ENCODE results near the gene TCF7L1.

Gene TCF7L1

GRCh38 chr2:85162746-85163301 lies 29.6 kb downstream of the TCF7L1 start:
- H3K27ac ChIP-seq (ENCODE audit: insufficient read depth, low read depth, low read length, poor library complexity, severe bottlenecking) = no peak overlapping the region

DNA sequence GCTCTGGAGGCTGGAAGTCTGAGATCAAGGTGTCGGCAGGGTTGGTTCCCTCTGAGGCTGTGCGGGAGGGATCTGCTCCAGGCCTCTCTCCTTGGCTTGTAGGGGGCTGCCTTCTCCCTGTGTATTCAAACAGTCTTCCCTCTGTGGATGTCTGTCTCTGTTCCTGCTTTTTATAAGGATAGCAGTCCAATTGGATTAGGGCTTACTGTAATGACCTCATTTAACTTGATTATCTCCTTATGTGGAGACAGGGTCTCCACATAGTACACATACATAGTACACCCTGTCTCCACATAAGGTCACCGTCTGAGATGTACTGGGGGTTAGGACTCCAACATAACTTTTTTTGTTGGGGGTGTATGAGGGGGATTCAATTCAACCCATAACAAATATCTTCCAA lies 30.5 kb downstream of the TCF7L1 start:
- Histone ChIP-seq H3K27ac (ENCODE audit: insufficient read depth, low read depth, low read length, poor library complexity, severe bottlenecking) (no peak overlapping the region), H3K36me3 (ENCODE audit: control insufficient read depth, insufficient read depth, low read length) (no peaks in the 10 kb centered on the region), H3K9me3 (ENCODE audit: control insufficient read depth, low read length) (no peaks in the 10 kb centered on the region), H3K4me3 (ENCODE audit: insufficient read depth, low read depth, low read length) (no peak overlapping the region), H3K4me1 (ENCODE audit: control insufficient read depth, insufficient read depth, low read length) (peaks cover 33% of the 10 kb centered on the region), H3K27me3 (ENCODE audit: control insufficient read depth, insufficient read depth, low read length, poor library complexity, severe bottlenecking) (no peaks in the 10 kb centered on the region)
- WGBS, 2 experiments = 86 to 89% methylated on average over 2 to 3 of the region's 3 CpGs

More at GRCh38 chr2:85162746-85163301, 29.6 kb downstream of the TCF7L1 start:
- Histone ChIP-seq H3K9me3 (ENCODE audit: control insufficient read depth, low read length) (no peaks in the 10 kb centered on the region), H3K4me3 (ENCODE audit: insufficient read depth, low read depth, low read length) (no peak overlapping the region), H3K4me1 (ENCODE audit: control insufficient read depth, insufficient read depth, low read length) (peaks cover 33% of the 10 kb centered on the region), H3K36me3 (ENCODE audit: control insufficient read depth, insufficient read depth, low read length) (no peaks in the 10 kb centered on the region), H3K27me3 (ENCODE audit: control insufficient read depth, insufficient read depth, low read length, poor library complexity, severe bottlenecking) (no peaks in the 10 kb centered on the region)
- WGBS, 2 experiments = 60 to 68% methylated on average over 8 of the region's 8 CpGs

- Histone ChIP-seq H3K4me1 (ENCODE audit: control insufficient read depth, insufficient read depth, low read length) (peaks cover 33% of the 10 kb centered on the region), H3K36me3 (ENCODE audit: control insufficient read depth, insufficient read depth, low read length) (no peaks in the 10 kb centered on the region), H3K27me3 (ENCODE audit: control insufficient read depth, insufficient read depth, low read length, poor library complexity, severe bottlenecking) (no peaks in the 10 kb centered on the region), H3K27ac (ENCODE audit: insufficient read depth, low read depth, low read length, poor library complexity, severe bottlenecking) (no peak overlapping the region), H3K9me3 (ENCODE audit: control insufficient read depth, low read length) (no peaks in the 10 kb centered on the region), H3K4me3 (ENCODE audit: insufficient read depth, low read depth, low read length) (no peak overlapping the region)
- 58 to 67% methylated on average over 8 of the region's 8 CpGs for WGBS, 2 experiments
These were observed 31.0 kb downstream of the TCF7L1 start for GRCh38 chr2:85164145-85164569.

DNA sequence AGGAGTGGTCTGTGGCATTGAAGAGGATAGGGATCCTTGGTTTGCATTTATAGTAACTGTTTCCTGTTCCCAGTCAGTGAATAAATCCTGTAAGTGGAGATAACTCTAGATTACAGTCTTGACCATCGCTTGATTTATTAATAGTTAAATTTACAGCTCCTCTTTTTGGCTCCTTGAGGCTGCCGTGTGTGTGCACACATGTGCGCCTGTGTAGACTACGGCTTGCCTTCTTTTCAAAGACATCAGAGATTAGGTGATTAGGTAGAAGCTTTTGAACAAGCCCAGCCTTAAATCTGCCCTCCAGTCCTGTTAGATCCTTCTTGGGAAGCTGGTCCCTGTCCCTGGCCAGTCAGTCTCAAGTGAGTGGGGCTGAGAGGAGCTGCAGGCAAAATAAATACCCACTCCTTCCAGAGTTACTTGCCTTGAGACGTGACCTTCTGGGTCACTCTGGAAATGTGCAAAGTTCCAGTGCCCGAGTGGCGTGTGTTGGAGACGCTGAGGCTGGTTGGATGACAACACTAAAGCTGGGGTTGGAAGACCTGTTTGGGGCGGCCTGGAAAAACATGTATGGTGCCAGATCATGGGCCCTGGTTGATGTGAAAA lies 32.0 kb downstream of the TCF7L1 start:
- 92 to 94% methylated on average over 9 of the region's 9 CpGs for WGBS, 2 experiments
- H3K9me3 ChIP-seq (ENCODE audit: control insufficient read depth, low read length) = no peaks in the 10 kb centered on the region
- H3K4me1 ChIP-seq (ENCODE audit: control insufficient read depth, insufficient read depth, low read length) = peaks cover 33% of the 10 kb centered on the region
- no peak overlapping the region for H3K4me3 ChIP-seq (ENCODE audit: insufficient read depth, low read depth, low read length)
- no peak overlapping the region for H3K27ac ChIP-seq (ENCODE audit: insufficient read depth, low read depth, low read length, poor library complexity, severe bottlenecking)
- no peaks in the 10 kb centered on the region for H3K36me3 ChIP-seq (ENCODE audit: control insufficient read depth, insufficient read depth, low read length)
- no peaks in the 10 kb centered on the region for H3K27me3 ChIP-seq (ENCODE audit: control insufficient read depth, insufficient read depth, low read length, poor library complexity, severe bottlenecking)

DNA sequence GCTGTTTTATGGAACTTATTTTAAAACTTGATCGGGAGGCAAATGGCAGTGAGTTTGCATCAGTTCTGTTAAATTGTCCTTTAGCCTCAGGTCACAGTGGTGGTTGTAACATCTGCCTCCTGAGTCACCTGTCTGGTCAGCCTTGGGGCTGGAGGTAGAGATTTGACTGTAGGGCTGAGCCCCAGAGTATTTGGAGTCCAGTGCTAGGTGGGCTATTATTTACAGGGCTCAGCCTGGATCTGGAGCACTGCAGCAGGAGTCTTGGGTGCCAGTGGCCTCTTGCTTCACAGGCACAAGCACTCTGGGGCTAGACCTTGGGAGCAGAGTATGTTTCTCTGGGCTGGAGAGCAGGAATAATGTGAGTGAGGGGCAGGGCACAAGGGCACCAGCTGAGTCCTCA lies 32.8 kb downstream of the TCF7L1 start:
- WGBS, 2 experiments = 94 to 96% methylated on average over 1 of the region's 1 CpG
- Histone ChIP-seq H3K4me3 (ENCODE audit: insufficient read depth, low read depth, low read length) (no peak overlapping the region), H3K9me3 (ENCODE audit: control insufficient read depth, low read length) (no peaks in the 10 kb centered on the region), H3K27me3 (ENCODE audit: control insufficient read depth, insufficient read depth, low read length, poor library complexity, severe bottlenecking) (no peaks in the 10 kb centered on the region), H3K4me1 (ENCODE audit: control insufficient read depth, insufficient read depth, low read length) (peaks cover 33% of the 10 kb centered on the region), H3K36me3 (ENCODE audit: control insufficient read depth, insufficient read depth, low read length) (no peaks in the 10 kb centered on the region), H3K27ac (ENCODE audit: insufficient read depth, low read depth, low read length, poor library complexity, severe bottlenecking) (no peak overlapping the region)

GRCh38 chr2:85167479-85167878 lies 34.3 kb downstream of the TCF7L1 start:
- WGBS, 2 experiments = 94 to 96% methylated on average over 10 of the region's 10 CpGs

GRCh38 chr2:85168942-85169341 lies 35.8 kb downstream of the TCF7L1 start:
- no peaks in the 10 kb centered on the region for H3K27me3 ChIP-seq (ENCODE audit: control insufficient read depth, insufficient read depth, low read length, poor library complexity, severe bottlenecking)
- H3K4me3 ChIP-seq (ENCODE audit: insufficient read depth, low read depth, low read length) = no peak overlapping the region
- H3K36me3 ChIP-seq (ENCODE audit: control insufficient read depth, insufficient read depth, low read length) = no peaks in the 10 kb centered on the region
- H3K9me3 ChIP-seq (ENCODE audit: control insufficient read depth, low read length) = no peaks in the 10 kb centered on the region
- peaks cover 6% of the 10 kb centered on the region for H3K4me1 ChIP-seq (ENCODE audit: control insufficient read depth, insufficient read depth, low read length)
- H3K27ac ChIP-seq (ENCODE audit: insufficient read depth, low read depth, low read length, poor library complexity, severe bottlenecking) = no peak overlapping the region
- 89 to 93% methylated on average over 3 of the region's 3 CpGs for WGBS, 2 experiments

More at GRCh38 chr2:85167479-85167878, 34.3 kb downstream of the TCF7L1 start:
- no peaks in the 10 kb centered on the region for H3K9me3 ChIP-seq (ENCODE audit: control insufficient read depth, low read length)
- H3K27ac ChIP-seq (ENCODE audit: insufficient read depth, low read depth, low read length, poor library complexity, severe bottlenecking) = no peak overlapping the region
- H3K36me3 ChIP-seq (ENCODE audit: control insufficient read depth, insufficient read depth, low read length) = no peaks in the 10 kb centered on the region
- H3K27me3 ChIP-seq (ENCODE audit: control insufficient read depth, insufficient read depth, low read length, poor library complexity, severe bottlenecking) = no peaks in the 10 kb centered on the region
- no peak overlapping the region for H3K4me3 ChIP-seq (ENCODE audit: insufficient read depth, low read depth, low read length)
- peaks cover 20% of the 10 kb centered on the region for H3K4me1 ChIP-seq (ENCODE audit: control insufficient read depth, insufficient read depth, low read length)

DNA sequence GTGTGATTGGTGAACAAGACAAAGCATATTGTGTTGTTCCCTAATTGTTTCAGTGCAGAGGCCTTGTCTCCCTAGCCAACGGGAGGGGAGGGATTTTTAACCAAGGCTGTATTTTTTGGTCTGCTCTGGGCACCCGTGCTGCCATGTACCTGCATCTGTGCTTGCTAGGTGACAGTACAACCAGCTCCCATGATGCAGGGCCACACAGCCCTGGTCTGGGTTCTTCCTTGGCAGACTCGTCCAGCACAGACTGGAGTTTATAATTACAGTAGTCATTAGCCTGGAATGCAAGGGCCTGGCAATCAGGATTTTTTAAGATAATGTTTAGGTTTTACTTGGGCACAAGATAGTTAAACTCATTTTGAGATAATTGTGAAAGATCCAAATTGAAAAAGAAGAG lies 36.4 kb downstream of the TCF7L1 start:
- H3K27me3 ChIP-seq (ENCODE audit: control insufficient read depth, insufficient read depth, low read length, poor library complexity, severe bottlenecking) = no peaks in the 10 kb centered on the region
- WGBS, 2 experiments = 85 to 96% methylated on average over 3 of the region's 3 CpGs
- H3K36me3 ChIP-seq (ENCODE audit: control insufficient read depth, insufficient read depth, low read length) = no peaks in the 10 kb centered on the region
- peaks cover 3% of the 10 kb centered on the region for H3K4me1 ChIP-seq (ENCODE audit: control insufficient read depth, insufficient read depth, low read length)
- H3K4me3 ChIP-seq (ENCODE audit: insufficient read depth, low read depth, low read length) = no peak overlapping the region
- H3K27ac ChIP-seq (ENCODE audit: insufficient read depth, low read depth, low read length, poor library complexity, severe bottlenecking) = no peak overlapping the region
- no peaks in the 10 kb centered on the region for H3K9me3 ChIP-seq (ENCODE audit: control insufficient read depth, low read length)

GRCh38 chr2:85170938-85171475 lies 37.8 kb downstream of the TCF7L1 start:
- no peaks in the 10 kb centered on the region for H3K9me3 ChIP-seq (ENCODE audit: control insufficient read depth, low read length)
- no peak overlapping the region for H3K27ac ChIP-seq (ENCODE audit: insufficient read depth, low read depth, low read length, poor library complexity, severe bottlenecking)
- no peaks in the 10 kb centered on the region for H3K36me3 ChIP-seq (ENCODE audit: control insufficient read depth, insufficient read depth, low read length)
- WGBS, 2 experiments = 94 to 96% methylated on average over 6 of the region's 6 CpGs
- H3K4me1 ChIP-seq (ENCODE audit: control insufficient read depth, insufficient read depth, low read length) = peaks cover 17% of the 10 kb centered on the region
- H3K27me3 ChIP-seq (ENCODE audit: control insufficient read depth, insufficient read depth, low read length, poor library complexity, severe bottlenecking) = no peaks in the 10 kb centered on the region
- H3K4me3 ChIP-seq (ENCODE audit: insufficient read depth, low read depth, low read length) = no peak overlapping the region

DNA sequence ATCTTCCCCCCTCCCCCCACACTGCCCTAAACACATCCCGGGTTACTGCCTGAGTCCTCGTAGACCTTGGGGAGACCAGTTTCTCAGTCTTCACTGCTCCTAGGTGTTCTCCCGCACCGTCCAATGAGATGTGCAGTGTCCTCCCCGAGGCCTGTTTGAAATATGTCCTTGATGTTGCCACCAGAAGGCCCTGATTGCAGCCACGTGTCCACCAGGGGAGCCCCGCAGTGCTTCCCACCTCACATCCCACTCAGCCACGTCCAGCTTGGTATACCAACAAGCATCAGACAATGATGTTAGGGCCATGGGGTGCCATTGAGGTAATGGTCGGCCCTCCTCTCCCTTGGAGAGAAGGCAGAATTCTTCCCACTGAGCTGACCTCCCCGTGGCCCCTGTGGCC lies 38.7 kb downstream of the TCF7L1 start:
- no peaks in the 10 kb centered on the region for H3K27me3 ChIP-seq (ENCODE audit: control insufficient read depth, insufficient read depth, low read length, poor library complexity, severe bottlenecking)
- no peak overlapping the region for H3K4me3 ChIP-seq (ENCODE audit: insufficient read depth, low read depth, low read length)
- no peak overlapping the region for H3K27ac ChIP-seq (ENCODE audit: insufficient read depth, low read depth, low read length, poor library complexity, severe bottlenecking)
- H3K4me1 ChIP-seq (ENCODE audit: control insufficient read depth, insufficient read depth, low read length) = peaks cover 21% of the 10 kb centered on the region
- H3K9me3 ChIP-seq (ENCODE audit: control insufficient read depth, low read length) = no peaks in the 10 kb centered on the region
- H3K36me3 ChIP-seq (ENCODE audit: control insufficient read depth, insufficient read depth, low read length) = no peaks in the 10 kb centered on the region
- WGBS, 2 experiments = 83 to 84% methylated on average over 10 of the region's 10 CpGs

Measured in ectodermal cell (in vitro differentiated cells).